CD4-positive, alpha-beta T cell (primary cell): ENCODE results near the gene ZCCHC9. TPM values are rescaled to one million over a fixed set of nuclear protein-coding genes. Genes with fewer than 3 reads are reported as not detected.

ENCODE experiments used
- ATAC-seq: fragments of 200-7000 bp; cut with Tn5 transposase; one replicate; pipeline ENCODE4 v1.10.0; 2022; ENCODE audit warnings: mild to moderate bottlenecking; ENCODE audit not compliant: poor library complexity
- CTCF ChIA-PET: fragments of 350-600 bp; sonication (Branson Sonifier 250); formaldehyde crosslinking; loops from one replicate; lab custom pipeline; 2021; ENCODE audit warnings: antibody characterized with exemption, inconsistent platforms; lab: Charles Lee
- POLR2A ChIA-PET: fragments of 350-600 bp; sonication (Branson Sonifier 250); formaldehyde crosslinking; loops from one replicate; lab custom pipeline; 2021; ENCODE audit warnings: antibody characterized with exemption, inconsistent platforms; lab: Charles Lee
- DNase-seq, 14 experiments: peaks; one replicate each; pipeline ENCODE4 v3.0.0-alpha.2; 2013 to 2020; ENCODE audit warnings: mixed read lengths in 2 of 14
- H3K27ac ChIP-seq, 2 donors: one replicate each; pipeline versions ENCODE4 v1.5.1 to v1.7.0; 2013; ENCODE audit warnings: low read length in 2 of 2, low read depth in 1 of 2, mild to moderate bottlenecking in 1 of 2
- H3K27me3 ChIP-seq, 2 experiments: 1 replicate in 1 of 2; 2 replicates in 1 of 2; pipeline versions ENCODE4 v1.6.1 to v1.7.0; 2013; ENCODE audit warnings: low read length in 2 of 2, control low read depth in 1 of 2, mild to moderate bottlenecking in 1 of 2, moderate library complexity in 1 of 2; ENCODE audit not compliant: insufficient read depth in 2 of 2, control insufficient read depth in 1 of 2
- H3K36me3 ChIP-seq: one replicate; pipeline ENCODE4 v1.6.1; 2013; ENCODE audit warnings: low read length, control low read depth; ENCODE audit not compliant: insufficient read depth
- H3K4me1 ChIP-seq: one replicate; pipeline ENCODE4 v1.6.1; 2013; ENCODE audit warnings: low read length, control low read depth; ENCODE audit not compliant: insufficient read depth
- H3K4me3 ChIP-seq: one replicate; pipeline ENCODE4 v1.5.1; 2013; ENCODE audit warnings: mild to moderate bottlenecking, low read length, moderate library complexity
- H3K9me3 ChIP-seq, 2 experiments: 1 replicate in 1 of 2; 2 replicates in 1 of 2; pipeline versions ENCODE4 v1.6.1 to v1.7.0; 2013; ENCODE audit warnings: low read length in 2 of 2, mild to moderate bottlenecking in 2 of 2, control low read depth in 1 of 2, moderate library complexity in 1 of 2; ENCODE audit not compliant: control insufficient read depth in 1 of 2, insufficient read depth in 1 of 2
- H3K27ac Mint-ChIP-seq: one replicate; pipeline ENCODE4 v1.8.0; 2020; ENCODE audit warnings: mixed read lengths
- H3K27me3 Mint-ChIP-seq: one replicate; pipeline ENCODE4 v1.8.0; 2021; ENCODE audit warnings: mixed read lengths
- H3K36me3 Mint-ChIP-seq: one replicate; pipeline ENCODE4 v1.8.0; 2021; ENCODE audit warnings: low read depth, mixed read lengths
- H3K4me1 Mint-ChIP-seq: one replicate; pipeline ENCODE4 v1.8.0; 2021; ENCODE audit warnings: low read depth, mixed read lengths
- H3K4me3 Mint-ChIP-seq: one replicate; pipeline ENCODE4 v1.8.0; 2020; ENCODE audit warnings: mild to moderate bottlenecking, mixed read lengths
- H3K9me3 Mint-ChIP-seq: one replicate; pipeline ENCODE4 v1.8.0; 2020; ENCODE audit warnings: mixed read lengths
- CTCF ChIP-seq: fragments of 200-600 bp; IDR thresholded peaks from one replicate; pipeline ENCODE4 v1.8.0; 2022; ENCODE audit warnings: antibody characterized with exemption, mild to moderate bottlenecking
- intact Hi-C, 2 experiments: fragments of 100-400 bp; cut with DNase I in 1 of 2; cut with micrococcal nuclease in 1 of 2; formaldehyde crosslinking; loops; one replicate each; pipeline versions ENCODE4 v1.15.1 to v1.9.0; 2023 to 2025; cut with DNase I, micrococcal nuclease
- total RNA-seq, 174 experiments: library from RNA in 2 of 174; stranded (reverse) in 2 of 174; gene quantifications; one replicate each; pipeline ENCODE4 v1.2.3 and lab custom pipeline; 2021 to 2026

ZCCHC9 gene
- total RNA-seq, 2 experiments from 2014 or later: 16.3 to 17.3 TPM

- Histone ChIP-seq H3K4me1 (peaks cover 4% of the 10 kb centered on the region), H3K27me3 (no peaks in the 10 kb centered on the region), H3K36me3 (no peaks in the 10 kb centered on the region), H3K9me3 (no peaks in the 10 kb centered on the region), H3K27ac (no peak overlapping the region), H3K4me3 (no peak overlapping the region)
- H3K9me3 Mint-ChIP-seq: no peaks in the 10 kb centered on the region
- no peaks in the 10 kb centered on the region for H3K27me3 Mint-ChIP-seq
- CTCF ChIA-PET: no interaction called here
- H3K4me1 Mint-ChIP-seq: peaks cover 16% of the 10 kb centered on the region
- TF ChIP-seq CTCF: no peak
- no peak for ATAC-seq
- no peak for DNase-seq
- POLR2A ChIA-PET: no interaction called here
- H3K36me3 Mint-ChIP-seq: peaks cover 37% of the 10 kb centered on the region
- intact Hi-C loops: no loop called here
- H3K27ac Mint-ChIP-seq: no peak overlapping the region
- no peak overlapping the region for H3K4me3 Mint-ChIP-seq
Observed at GRCh38 chr5:81283976-81284375, 17.4 kb upstream of the ZCCHC9 start.

GRCh38 chr5:81286059-81286617 lies 15.2 kb upstream of the ZCCHC9 start:
- CTCF ChIA-PET: interaction anchor here (1.7 kb wide), 1 partner anchor 14 kb away, joined by 4 read pairs; no protein-coding TSS in a partner anchor
- H3K4me3 Mint-ChIP-seq: no peak overlapping the region

GRCh38 chr5:81288021-81288433 lies 13.4 kb upstream of the ZCCHC9 start:
- H3K9me3 ChIP-seq: peaks cover 0 to 6% of the 10 kb centered on the region in 2 experiments
- H3K27me3 ChIP-seq: no peaks in the 10 kb centered on the region
- DNase-seq (no peak), ATAC-seq (no peak)
- intact Hi-C loops: no loop called here
- TF ChIP-seq CTCF: no peak
- H3K36me3 ChIP-seq: no peaks in the 10 kb centered on the region
- no peak overlapping the region for H3K4me3 Mint-ChIP-seq
- H3K27ac ChIP-seq: no peak overlapping the region
- H3K27me3 Mint-ChIP-seq: no peaks in the 10 kb centered on the region
- peaks cover 49% of the 10 kb centered on the region for H3K4me1 Mint-ChIP-seq
- no peak overlapping the region for H3K27ac Mint-ChIP-seq
- peaks cover 10% of the 10 kb centered on the region for H3K9me3 Mint-ChIP-seq
- H3K4me1 ChIP-seq: peaks cover 14% of the 10 kb centered on the region
- ChIA-PET CTCF (no interaction called here), POLR2A (no interaction called here)
- peaks cover 64% of the 10 kb centered on the region for H3K36me3 Mint-ChIP-seq
- H3K4me3 ChIP-seq: no peak overlapping the region

More at GRCh38 chr5:81286059-81286617, 15.2 kb upstream of the ZCCHC9 start:
- Histone ChIP-seq H3K9me3 (no peaks in the 10 kb centered on the region), H3K36me3 (no peaks in the 10 kb centered on the region), H3K4me1 (peaks cover 7% of the 10 kb centered on the region), H3K4me3 (no peak overlapping the region), H3K27me3 (no peaks in the 10 kb centered on the region), H3K27ac (no peak overlapping the region)
- peaks cover 34% of the 10 kb centered on the region for H3K4me1 Mint-ChIP-seq
- no peak for TF ChIP-seq CTCF
- DNase-seq: no peak
- peaks cover 52% of the 10 kb centered on the region for H3K36me3 Mint-ChIP-seq
- intact Hi-C loops: no loop called here
- no peak overlapping the region for H3K27ac Mint-ChIP-seq
- no peaks in the 10 kb centered on the region for H3K27me3 Mint-ChIP-seq
- POLR2A ChIA-PET: no interaction called here
- no peak for ATAC-seq
- peaks cover 2% of the 10 kb centered on the region for H3K9me3 Mint-ChIP-seq
